RPMI7951 (cell line): Measurements from ENCODE around the gene RSU1. TPM values are rescaled to one million over a fixed set of nuclear protein-coding genes. Genes with fewer than 3 reads are reported as not detected.
A peak's percentile ranks its signal among the peaks of the same experiment; 100 is the strongest.

Source experiments
- DNase-seq: peaks from one replicate; pipeline ENCODE4 v3.0.0-alpha.2; 2012; ENCODE audit warnings: low read depth
- total RNA-seq: library from RNA; depleted of rRNA; stranded (reverse); fragments of >200 nt; shearing (Covaris generic); gene quantifications from 2 replicates; pipeline ENCODE4 v1.2.3, GENCODE V29; 2014

The RSU1 gene
- total RNA-seq, 1 experiment from 2014 or later = 200 TPM

DNA sequence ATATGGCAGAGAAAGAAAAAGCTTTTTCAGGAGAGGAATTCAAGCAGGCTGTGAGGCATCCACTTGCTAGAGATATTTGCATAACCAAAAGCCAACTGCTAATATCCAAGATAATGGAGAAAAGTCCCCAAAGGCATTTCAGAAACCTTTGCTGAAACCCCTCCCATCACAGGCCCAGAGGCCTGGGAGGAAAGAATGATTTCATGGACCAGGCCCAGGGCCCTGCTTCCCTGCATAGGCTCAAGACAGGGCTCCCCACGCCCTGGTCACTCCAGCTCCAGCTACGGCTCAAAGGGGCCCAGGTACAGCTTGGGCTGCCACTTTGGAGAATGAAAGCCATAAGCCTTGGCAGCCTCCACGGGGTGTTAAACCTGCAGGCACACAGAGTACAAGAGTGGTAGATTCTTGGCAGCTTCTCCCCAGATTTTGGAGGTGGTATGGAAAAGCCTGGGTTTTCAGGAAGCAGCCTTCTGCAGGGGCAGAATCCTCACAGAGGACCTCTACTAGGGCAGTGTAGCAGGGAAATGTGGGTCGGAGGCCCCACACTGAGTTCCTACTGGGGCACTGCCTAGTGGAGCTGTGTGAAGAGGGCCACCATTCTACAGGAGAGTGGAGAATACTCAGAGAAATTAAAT, 5.6 kb upstream of the RSU1 start:
- no peak for DNase-seq

DNA sequence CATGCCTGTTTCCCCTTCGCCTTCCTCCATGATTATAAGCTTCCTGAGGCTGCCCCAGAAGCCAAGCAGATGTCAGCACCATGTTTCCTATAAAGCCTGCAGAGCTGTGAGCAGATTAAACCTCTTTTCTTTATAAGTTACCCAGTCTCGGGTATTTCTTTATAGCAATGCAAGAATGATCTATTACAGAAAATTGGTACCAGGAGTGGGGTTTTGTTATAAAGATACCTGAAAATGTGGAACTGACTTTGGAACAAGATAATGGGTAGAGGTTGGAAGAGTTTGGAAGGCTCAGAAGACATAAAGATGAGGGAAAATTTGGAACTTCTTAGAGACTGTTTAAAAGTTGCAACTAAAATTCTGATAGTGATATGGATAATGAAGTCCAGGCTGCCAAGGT, 4.8 kb upstream of the RSU1 start:
- no peak for DNase-seq

DNA sequence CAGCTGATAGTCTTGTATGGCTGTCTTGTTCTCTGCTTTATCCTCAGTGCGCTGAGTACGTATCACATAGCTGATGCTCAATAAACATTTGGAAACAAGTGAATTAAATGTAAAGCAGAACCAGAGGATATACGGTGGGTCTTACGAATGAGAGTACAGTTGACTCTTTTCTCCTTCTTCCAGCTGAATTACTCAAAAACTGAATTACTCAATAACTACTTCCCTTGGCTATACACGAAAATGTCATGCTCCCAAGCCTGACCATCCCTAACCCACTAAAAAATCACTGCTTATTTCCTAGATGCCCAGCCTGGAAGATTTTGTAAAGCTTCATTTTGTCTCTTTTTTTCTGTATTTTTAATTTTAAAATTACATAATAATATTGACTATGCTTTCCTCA, 3.2 kb upstream of the RSU1 start:
- no peak for DNase-seq

DNA sequence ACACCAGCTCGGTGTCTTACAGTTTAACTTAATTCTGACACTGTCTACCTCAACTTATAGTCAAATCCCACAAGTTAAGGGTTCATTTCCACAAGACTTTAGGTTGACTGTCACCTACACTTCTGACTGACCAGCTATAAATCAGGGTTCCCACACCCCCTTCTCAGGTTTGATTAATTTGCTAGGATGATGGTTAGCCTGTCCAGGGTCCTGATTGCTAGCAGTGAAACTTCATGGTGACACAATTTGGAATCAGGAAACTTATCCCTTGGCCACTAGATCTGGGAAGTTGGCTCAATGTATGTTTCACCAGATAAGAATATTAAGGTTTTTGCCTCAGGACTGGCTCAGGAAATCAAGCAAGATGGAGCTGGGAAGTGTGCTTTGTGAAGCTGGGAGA, 2.8 kb upstream of the RSU1 start:
- DNase-seq = no peak

DNA sequence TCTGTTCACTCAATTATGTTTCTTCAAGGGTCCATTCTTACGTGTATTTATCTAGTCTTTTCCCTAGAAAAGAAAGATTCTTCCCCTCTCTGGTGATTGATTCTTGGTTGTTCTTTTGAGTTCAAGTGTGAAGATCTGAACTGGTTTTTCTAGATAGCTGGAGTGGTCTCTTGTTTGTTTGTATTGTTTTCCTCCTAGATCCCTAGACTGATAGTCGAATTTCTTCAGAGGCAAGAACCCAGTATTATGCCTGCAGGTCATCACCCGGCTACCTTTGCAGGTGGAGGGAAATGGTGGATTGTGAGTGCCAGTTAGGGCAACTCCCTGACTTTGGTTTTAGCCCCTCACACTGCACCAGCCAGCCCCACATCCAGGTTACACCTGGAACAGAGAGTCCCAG, 2.2 kb upstream of the RSU1 start:
- DNase-seq = no peak

DNA sequence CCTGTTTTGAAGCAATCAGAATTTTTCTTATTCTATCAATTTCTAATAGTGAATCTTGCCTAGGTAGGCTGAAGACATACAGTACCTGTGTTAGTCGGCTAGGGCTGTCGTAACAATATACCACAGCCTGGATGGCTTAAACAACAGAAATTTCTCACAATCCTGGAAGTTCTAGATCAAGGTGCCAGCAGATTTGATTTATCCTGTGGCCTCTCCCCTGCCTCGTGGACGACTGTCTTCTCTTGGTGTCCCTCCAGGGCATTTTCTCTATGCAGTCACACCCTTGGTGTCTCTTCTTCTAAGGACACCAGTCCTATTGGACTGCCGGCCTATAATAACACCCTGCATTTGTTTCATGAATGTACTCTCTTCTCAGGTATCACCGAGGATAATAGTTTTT, 1.8 kb upstream of the RSU1 start:
- no peak for DNase-seq

DNA sequence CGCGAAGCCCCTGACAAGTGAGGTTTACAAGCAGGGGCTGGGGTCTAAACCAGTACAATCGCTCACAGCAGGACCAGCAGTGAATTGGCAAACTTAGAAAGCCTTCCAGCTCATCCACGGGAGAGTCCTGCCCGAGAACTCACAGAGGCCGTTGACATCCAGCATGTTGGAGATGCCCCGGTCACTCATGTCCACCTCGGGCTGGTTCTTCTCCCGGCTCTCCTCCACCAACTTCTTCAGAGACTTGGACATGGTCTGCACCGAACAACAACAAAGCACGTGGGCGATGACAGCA, 447 bp downstream of the RSU1 start:
- no peak for DNase-seq

DNA sequence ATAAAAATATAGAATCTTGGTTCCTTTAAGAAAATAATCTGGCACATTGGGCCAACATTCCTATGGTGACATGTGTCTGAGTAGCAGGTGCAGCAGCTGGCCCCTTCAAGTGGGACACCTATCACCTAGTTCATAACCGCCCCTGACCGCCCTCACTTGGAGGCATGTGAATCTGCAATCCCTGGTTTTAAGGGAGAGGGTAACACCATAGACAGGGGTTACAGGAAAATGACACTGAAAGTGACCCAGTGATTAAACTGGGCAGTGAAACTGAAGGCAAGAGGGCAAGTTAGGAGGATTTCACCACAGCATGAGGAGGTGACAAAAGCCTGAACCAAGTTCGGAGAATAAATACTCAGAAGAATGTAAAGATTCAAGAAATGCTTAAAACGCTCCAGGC, 1.1 kb downstream of the RSU1 start:
- DNase-seq = peak; percentile 5

DNA sequence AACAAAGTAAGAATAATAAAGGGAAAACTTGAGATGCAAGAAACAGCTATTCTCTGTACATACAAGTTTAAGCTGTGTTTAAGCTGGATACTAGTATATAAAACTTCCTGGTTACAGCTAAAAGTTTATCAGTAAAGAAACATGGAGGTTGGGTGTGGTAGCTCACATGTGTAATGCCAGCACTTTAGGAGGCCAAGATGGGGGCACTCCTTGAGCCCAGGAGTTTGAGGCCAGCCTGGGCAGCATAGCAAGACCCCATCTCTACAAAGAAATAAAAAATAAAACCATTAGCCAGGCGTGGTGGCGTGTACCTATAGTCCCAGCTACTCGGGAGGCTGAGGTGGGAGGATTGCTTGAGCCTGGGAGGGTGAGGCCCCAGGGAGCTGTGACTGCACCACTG, 3.2 kb downstream of the RSU1 start:
- no peak for DNase-seq

DNA sequence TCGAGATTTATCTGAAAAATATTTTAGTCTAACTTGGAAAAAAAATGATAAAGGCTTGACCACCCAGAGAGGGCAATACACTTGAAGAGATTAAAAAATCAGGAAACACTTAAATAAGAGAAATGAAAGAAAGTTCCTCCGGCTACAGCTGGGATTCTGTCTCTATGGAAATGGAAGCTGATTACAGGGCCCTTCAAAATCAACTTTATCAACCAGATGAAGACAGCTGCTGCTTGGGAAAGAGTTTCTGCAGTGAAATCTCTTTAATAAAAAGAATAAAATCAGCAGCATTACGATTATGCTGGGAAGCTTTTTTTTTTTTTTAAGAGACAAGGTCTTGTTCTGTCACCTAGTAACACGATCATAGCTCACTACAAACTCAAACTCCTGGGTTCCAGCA, 4.5 kb downstream of the RSU1 start:
- no peak for DNase-seq

DNA sequence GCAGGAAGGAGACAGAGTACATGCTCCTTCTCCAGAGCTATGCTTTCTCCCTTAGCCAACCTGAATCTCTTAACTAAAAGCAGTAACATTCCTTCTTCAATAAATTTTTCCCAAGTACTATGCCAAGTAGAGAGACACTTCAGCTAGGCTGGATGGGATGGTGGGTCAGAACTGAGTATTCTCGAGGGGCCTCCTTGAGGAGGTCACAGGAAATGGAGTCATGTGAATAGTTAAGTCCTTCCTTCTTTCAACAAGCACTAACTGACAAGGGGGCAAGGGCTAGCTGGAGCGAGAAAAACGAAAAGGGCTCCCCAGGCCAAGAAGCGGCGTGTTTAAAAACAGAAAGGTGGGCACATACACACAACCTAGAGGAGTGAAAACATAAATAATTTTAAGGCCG, 5.5 kb downstream of the RSU1 start:
- no peak for DNase-seq

DNA sequence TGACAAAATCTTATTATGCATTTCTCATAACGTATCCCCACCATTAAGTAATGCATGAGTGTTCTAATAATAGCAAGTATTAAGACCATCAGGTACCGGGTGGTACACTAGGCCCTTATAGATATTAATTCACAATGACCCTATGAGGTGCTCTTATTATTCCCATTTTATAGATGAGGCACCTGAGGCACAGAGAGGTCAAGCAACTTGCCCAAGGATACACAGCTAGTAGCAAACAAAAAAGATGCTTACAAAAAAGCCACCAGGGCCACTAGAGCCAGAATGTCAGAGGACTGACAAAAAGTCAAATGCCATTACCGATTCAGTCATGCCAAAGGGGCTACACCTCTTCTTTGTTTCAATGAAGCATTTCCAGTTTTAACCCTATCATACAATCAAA, 5.9 kb downstream of the RSU1 start:
- no peak for DNase-seq

DNA sequence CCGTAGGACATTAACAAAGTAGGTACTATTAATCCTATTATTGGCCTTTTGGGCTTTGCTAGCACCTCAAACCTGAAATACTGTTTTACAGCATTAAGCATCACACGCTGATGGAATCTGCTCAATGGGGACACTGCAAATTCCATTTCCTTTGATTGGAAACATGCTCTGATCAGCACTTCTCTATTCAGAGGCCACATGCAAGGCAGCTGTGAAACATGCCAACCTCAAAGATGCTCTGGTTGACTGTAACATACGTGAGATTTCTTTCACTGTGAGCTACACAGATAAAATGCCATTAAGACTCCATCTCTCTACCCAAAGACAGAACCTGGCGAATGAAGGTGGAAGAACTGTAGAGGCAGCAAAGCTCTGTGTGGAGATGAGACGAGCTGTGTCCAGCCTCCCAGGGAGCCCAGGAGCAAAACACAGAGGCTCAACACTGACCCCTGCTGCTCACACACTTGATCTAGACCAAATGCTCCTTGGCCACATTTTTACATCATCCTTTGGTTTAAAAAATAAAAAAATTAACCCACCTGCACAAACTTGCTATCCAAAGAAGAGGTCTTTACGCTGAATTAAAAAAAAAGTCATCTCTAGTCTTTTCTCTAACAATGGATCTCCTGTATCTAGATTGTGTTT, 8.0 kb downstream of the RSU1 start:
- peak; percentile 39 for DNase-seq

DNA sequence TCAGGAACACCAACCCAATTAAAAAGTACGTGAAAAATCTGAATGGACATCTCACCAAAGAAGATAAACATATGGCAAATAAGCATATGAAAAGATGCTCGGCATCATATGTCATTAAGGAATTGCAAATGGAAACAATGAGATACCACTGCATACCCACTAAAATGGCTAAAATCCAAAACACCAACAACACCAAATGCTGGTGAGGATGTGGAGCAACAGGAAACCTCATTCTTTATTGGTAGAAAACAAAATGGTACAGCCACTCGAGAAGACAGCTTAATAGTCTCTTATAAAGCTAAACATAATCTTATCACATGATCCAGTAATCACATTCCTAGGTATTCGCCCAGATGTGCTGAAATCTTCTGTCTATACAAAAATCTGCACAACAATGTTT, 13.1 kb downstream of the RSU1 start:
- no peak for DNase-seq

DNA sequence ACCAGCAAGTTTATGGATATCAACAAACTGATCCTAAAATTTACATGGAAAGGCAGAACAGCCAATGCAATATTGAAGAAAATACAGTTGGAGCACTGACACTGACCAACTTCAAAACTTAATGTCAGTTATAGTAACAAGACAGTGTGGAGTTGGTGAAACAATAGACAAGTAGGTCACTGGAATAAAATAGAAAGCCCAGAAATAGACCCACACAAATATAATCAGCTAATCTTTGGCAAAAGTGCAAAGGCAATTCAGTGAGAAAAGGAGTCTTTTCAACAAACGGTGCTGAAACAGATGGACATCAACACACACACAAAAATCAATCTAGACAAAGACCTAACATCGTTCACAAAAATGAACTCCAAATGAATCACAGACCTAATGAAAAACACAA, 13.8 kb downstream of the RSU1 start:
- DNase-seq = no peak

DNA sequence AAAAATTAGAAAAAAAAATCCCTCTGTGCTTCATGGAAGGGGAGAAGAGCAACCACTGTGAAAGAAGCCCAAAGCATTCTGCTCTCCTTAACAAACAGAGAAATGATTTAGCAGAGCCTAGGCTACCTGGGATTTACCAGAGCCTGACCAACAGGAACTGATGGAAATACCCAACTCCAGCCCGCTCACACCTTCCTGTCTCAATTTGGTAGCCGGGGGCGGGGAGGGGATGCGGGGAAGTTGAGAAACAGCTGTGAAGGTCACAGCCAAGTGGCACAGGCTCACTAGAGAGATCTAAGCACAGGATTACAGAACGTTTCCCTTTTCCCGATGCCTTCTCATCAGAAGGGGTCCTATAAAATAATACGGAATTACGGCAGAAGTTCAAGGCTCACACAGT, 17.6 kb downstream of the RSU1 start:
- DNase-seq = no peak

DNA sequence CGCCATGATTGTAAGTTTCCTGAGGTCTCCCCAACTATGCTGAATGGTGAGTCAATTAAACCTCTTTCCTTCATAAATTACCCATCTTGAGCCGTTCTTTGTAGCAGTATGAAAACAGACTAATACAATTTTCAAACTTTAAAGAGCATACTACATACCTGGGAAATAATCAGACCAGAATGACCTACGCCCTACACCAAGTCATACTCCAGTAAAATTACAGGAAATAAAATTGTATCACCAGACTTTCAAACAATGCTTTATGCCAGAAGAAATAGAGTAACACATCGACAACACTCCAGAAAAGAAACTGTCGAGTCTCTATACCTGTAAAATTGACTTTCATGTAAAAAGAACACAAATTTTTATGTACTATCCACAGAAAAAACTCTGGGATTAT, 18.7 kb downstream of the RSU1 start:
- DNase-seq = no peak

DNA sequence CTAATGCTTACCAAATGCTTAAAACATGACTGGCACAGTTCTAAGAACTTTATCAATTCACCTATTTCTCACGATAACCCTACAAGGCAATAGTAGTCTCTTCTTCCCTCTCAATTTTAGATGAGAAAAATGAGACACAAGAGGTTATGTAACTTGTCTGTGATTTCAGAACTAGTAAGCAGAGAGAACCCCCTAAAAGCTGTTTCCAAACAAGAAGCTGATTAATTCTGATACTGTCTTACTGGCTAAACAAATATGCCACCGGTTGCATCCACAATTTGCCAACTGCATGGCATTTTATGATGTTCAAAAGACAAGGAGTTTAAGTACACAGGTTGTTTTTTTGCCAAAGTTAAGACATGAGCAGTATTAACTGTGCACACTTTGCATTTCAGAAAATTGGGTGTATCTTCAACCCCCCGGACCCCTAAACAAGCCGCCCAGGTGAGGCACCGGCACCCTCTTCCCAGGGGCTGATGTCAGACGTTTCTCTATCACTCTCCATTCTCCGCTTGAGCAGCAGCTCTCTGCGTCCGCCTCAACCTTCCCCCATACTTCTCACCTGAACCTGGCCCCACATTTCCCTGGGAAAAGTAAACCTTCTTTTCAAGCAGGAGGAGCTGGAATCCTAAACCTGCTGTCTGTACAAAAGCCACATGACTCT, 21.7 kb downstream of the RSU1 start:
- no peak for DNase-seq

DNA sequence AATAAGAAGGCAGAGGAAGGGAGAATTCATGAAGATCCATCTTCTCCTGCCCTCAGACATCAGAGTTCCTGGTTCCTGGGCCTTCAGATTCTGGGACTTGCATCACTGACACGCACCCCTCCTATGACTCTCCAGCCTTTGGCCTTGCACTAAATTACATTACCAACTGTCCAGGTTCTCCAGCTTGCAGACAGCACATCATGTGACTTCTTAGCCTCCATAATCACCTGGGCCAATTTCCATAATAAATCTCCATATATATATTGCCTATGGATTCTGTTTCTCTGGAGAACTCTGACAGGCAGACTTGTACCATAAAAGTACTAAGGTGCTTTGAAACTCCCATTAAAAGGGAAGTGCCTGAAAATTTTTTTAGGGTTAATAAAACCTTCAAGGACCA, 23.2 kb downstream of the RSU1 start:
- no peak for DNase-seq

DNA sequence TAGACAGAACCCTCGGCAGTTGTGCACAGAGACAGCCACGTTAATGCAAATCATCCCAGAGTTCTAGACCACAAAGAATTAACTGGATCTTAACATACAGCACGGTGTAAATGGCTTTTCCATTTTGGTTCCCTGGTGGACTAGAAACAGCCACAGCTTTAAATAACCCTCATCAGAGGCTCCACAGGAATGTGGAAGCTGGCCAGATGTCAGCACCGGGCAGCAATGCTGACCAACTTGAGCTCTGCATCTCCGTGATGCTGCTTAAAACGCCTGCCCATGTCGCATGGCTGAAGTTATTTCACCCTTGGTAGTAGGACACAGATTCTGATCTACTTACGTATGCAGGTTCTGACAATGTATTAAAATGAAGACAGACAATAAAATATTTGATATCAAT, 24.5 kb downstream of the RSU1 start:
- DNase-seq = peak; percentile 26

DNA sequence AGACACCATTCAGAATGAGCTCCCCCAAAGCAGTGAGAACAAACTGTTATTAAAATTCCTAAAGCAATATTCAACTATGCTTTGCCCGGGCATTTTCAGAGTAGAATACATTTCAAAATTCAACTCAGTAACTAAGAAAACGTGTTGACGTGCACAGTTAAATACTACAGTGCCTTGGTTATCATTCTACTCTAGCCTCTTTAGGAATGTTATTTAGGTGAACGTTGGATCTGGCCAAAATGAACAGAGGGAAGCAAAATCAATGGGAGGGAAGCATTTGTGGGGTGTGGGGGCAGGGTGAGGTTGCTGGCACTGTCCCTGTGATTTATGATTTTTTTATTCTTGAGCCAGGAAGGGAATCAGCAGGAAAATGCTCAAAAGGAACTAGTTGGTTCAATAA, 27.5 kb downstream of the RSU1 start:
- DNase-seq = no peak

DNA sequence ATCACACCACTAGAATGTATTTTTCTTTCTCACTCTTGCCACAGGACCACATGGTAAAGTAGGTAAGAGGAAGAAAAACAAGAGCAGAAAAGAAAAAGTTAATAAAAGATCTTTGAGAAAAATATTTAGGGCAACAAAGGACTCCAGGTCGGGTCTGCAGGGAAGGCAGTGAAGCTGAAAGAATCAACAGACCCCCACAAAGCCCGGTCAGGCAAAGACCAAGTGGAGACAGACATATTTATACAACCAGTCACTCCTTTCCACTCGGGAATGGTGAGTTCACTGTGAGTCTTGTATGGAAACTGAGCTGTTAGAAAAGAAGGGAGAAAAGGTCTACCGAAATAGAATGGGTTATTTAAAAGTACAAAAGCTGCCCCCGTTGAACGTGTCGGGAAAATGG, 28.0 kb downstream of the RSU1 start:
- no peak for DNase-seq

DNA sequence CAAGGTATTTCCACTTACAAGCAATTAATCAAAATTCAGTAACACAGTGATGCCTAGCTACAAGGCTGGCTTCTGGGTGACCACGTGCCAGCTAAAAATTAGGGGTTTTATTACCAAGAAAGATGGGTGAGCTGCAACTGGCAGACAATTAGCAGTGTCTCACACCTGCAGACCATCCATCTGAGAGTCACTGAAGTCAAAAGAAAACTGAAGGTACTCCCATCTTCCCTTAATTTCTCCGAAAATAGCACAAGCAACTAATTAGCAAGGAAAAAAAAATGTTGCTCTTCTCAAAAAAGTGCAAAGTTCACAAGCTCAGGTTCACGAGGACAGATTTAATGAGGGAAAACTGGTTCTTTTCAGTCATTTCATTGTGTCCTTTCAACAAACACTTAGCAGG, 28.4 kb downstream of the RSU1 start:
- DNase-seq = no peak

DNA sequence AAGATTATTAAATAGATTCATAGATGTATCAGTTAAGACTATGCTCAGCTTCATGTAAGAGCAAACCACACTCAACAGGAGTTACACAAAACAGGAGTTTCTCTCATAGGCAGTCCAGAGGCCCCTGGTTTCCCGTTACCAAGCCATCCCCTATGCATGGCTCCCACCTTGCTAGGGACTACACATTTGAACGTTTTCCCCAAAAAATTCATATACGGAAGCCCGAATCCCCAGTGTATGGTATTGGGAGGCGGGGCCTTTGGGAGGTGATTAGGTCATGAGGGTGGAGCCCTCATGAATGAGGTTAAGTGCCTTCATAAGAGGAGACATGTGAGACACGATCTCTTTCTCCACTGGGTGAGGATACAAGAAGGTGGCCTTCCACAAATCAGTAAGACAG, 29.1 kb downstream of the RSU1 start:
- no peak for DNase-seq
